Endothelial cell (in vitro differentiated cells): ENCODE results near the gene MACF1. TPM values are rescaled to one million over a fixed set of nuclear protein-coding genes. Genes with fewer than 3 reads are reported as not detected.

Experiments
- DNase-seq: peaks from one replicate; pipeline ENCODE4 v3.0.0; 2021; ENCODE audit warnings: low spot score
- H3K27ac Mint-ChIP-seq: one replicate; pipeline ENCODE4 v1.8.0; 2021; ENCODE audit warnings: mixed read lengths, inconsistent platforms; ENCODE audit not compliant: unreplicated experiment
- H3K27me3 Mint-ChIP-seq: one replicate; pipeline ENCODE4 v1.8.0; 2021; ENCODE audit warnings: mild to moderate bottlenecking, moderate library complexity, mixed read lengths, inconsistent platforms; ENCODE audit not compliant: unreplicated experiment
- H3K36me3 Mint-ChIP-seq: one replicate; pipeline ENCODE4 v1.8.0; 2021; ENCODE audit warnings: mild to moderate bottlenecking, low read depth, mixed read lengths, inconsistent platforms; ENCODE audit not compliant: unreplicated experiment
- H3K4me1 Mint-ChIP-seq: one replicate; pipeline ENCODE4 v1.8.0; 2021; ENCODE audit warnings: mild to moderate bottlenecking, mixed read lengths, inconsistent platforms; ENCODE audit not compliant: unreplicated experiment
- H3K4me3 Mint-ChIP-seq: one replicate; pipeline ENCODE4 v1.8.0; 2021; ENCODE audit warnings: mild to moderate bottlenecking, mixed read lengths, inconsistent platforms; ENCODE audit not compliant: unreplicated experiment
- H3K9me3 Mint-ChIP-seq: one replicate; pipeline ENCODE4 v1.8.0; 2021; ENCODE audit warnings: mixed read lengths, inconsistent platforms; ENCODE audit not compliant: unreplicated experiment
- total RNA-seq: library from RNA; stranded (reverse); fragmentation: NEBNext Ultra II Directional; extraction: Animal tissue kit (Norgen Biotek cat#: 25700); gene quantifications from one replicate; pipeline ENCODE4 v1.2.1, GENCODE V29; 2021; ENCODE audit not compliant: unreplicated experiment
- TF ChIP-seq, protein P1 (sequence below): fragments of 200-600 bp; sonication (generic); IDR thresholded peaks from one replicate; pipeline ENCODE4 v1.5.0; 2021; ENCODE audit warnings: antibody characterized with exemption; ENCODE audit not compliant: unreplicated experiment

The MACF1 gene
- total RNA-seq, 1 donor from 2014 or later: 511 TPM

DNA sequence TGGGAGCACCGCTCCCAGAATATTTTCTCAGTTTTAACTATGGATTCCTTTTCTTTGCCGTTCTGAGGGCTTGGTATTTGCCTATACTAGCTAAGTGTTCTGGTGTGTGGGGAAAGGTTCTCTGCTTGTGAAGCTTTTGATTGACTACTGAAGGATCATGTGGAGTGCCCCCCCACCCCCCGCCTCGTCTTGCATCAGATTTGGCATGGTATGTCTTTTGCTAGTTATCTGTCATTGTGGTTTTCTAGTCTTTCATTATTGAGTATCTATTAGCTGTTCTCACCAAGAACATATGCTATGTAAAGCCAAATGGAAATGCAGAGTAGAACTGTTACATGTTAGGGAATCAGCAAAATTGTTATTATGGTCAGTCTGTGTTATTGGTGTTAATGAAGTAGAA, 58.3 kb downstream of the MACF1 start:
- Mint-ChIP-seq H3K27ac (peak overlapping the region; percentile 32), H3K9me3 (no peaks in the 10 kb centered on the region), H3K27me3 (peaks cover 2% of the 10 kb centered on the region), H3K36me3 (peaks cover 4% of the 10 kb centered on the region), H3K4me1 (peaks cover 8% of the 10 kb centered on the region), H3K4me3 (no peak overlapping the region)
- DNase-seq: no peak
- TF ChIP-seq, protein P1, sequence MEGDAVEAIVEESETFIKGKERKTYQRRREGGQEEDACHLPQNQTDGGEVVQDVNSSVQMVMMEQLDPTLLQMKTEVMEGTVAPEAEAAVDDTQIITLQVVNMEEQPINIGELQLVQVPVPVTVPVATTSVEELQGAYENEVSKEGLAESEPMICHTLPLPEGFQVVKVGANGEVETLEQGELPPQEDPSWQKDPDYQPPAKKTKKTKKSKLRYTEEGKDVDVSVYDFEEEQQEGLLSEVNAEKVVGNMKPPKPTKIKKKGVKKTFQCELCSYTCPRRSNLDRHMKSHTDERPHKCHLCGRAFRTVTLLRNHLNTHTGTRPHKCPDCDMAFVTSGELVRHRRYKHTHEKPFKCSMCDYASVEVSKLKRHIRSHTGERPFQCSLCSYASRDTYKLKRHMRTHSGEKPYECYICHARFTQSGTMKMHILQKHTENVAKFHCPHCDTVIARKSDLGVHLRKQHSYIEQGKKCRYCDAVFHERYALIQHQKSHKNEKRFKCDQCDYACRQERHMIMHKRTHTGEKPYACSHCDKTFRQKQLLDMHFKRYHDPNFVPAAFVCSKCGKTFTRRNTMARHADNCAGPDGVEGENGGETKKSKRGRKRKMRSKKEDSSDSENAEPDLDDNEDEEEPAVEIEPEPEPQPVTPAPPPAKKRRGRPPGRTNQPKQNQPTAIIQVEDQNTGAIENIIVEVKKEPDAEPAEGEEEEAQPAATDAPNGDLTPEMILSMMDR: no peak

DNA sequence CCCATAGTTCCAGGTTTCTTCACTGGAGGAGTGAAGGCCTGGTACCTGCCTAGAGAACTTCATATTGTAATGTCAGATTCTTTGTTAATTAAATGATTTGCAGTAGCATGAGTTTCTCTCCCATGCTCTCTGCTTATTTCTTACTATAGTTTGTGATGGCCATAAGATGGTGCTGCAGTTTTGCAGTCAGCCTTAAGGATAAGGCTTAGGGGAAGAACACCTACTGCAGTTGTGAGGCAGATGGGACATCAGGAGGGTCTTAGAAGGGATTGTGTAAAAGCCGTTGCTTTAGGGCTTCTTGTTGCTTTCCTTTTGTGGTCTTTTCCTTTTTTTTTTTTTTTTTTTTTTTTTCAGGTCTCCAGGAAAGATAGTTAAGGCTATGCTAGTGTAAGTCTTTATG, 61.8 kb downstream of the MACF1 start:
- peaks cover 35% of the 10 kb centered on the region for H3K4me1 Mint-ChIP-seq
- H3K4me3 Mint-ChIP-seq: no peak overlapping the region
- H3K27me3 Mint-ChIP-seq: peaks cover 7% of the 10 kb centered on the region
- peaks cover 11% of the 10 kb centered on the region for H3K36me3 Mint-ChIP-seq
- H3K27ac Mint-ChIP-seq: peak overlapping the region; percentile 48
- no peaks in the 10 kb centered on the region for H3K9me3 Mint-ChIP-seq
- TF ChIP-seq, protein P1: no peak
- DNase-seq: no peak

DNA sequence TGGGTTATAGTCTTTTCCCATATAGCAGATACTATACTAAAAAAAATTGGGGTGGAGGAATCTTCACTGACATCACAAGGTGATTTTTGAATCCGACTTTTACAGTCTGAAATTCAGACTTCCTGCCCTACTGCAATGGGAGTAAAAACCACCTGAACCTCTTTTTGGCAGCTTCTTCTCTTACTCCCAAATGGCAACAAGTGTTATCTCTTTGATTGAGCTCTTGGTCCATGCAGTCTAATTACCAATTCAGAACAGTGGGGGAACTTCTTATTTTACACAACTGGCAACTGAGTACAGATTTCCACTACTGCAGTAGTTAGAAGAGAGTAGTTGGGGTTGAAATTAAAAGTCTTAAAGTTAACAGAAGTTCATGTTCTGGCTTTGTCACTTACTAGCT, 62.3 kb downstream of the MACF1 start:
- TF ChIP-seq, protein P1: no peak
- Mint-ChIP-seq H3K27me3 (peaks cover 7% of the 10 kb centered on the region), H3K4me3 (no peak overlapping the region), H3K36me3 (peaks cover 11% of the 10 kb centered on the region), H3K4me1 (peaks cover 35% of the 10 kb centered on the region), H3K9me3 (no peaks in the 10 kb centered on the region), H3K27ac (peak overlapping the region; percentile 34)
- no peak for DNase-seq

DNA sequence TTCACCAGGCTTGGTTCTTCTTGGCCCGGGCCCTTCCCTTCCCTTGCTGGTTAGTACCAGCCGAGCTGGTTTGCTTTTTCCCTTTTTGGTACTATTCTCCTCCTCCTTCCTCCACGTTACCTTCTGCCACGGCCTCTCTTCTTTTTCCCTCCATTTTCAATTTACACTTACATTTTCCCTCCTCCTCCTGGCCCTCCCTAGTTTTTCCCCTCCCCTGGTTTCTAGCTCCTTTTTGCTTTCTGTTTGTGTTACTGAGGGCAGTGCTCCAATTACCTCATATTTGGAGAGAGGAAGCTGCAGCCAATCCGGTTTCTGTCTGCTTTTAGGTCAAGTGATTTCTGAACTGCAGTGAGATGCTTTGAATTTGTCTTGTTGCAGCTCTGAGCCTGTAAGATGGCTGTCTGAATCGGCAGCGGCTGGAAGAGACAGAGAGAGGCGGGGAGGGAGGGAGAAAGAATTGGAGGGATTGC, 63.7 kb downstream of the MACF1 start:
- Mint-ChIP-seq H3K27me3 (peaks cover 8% of the 10 kb centered on the region), H3K27ac (peak overlapping the region; percentile 84), H3K4me3 (peak overlapping the region; percentile 80), H3K4me1 (peaks cover 42% of the 10 kb centered on the region), H3K36me3 (peaks cover 11% of the 10 kb centered on the region), H3K9me3 (no peaks in the 10 kb centered on the region)
- TF ChIP-seq, protein P1: no peak
- peak; percentile 18 for DNase-seq

DNA sequence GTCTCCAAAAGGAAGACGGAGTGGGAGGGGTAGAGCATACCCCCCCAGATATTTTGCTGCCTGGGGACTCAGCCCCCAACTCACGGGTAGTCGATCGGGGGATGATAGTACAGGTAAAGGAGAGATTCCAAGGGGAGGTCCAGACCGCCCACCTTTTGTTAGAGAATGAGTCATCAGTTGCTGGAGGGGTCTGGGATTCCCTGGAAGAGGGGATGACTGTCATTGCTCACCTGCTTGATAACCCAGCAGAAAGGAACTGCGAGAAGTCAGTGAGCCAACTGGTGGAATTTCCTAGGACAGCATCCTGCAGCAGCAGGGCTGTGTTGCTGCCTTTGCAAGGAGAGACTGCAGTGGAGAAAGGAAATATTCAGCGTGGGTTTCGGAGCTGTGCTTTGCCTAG, 64.4 kb downstream of the MACF1 start:
- H3K27me3 Mint-ChIP-seq: peaks cover 6% of the 10 kb centered on the region
- H3K4me3 Mint-ChIP-seq: peak overlapping the region; percentile 80
- peak overlapping the region; percentile 84 for H3K27ac Mint-ChIP-seq
- H3K36me3 Mint-ChIP-seq: peaks cover 11% of the 10 kb centered on the region
- no peaks in the 10 kb centered on the region for H3K9me3 Mint-ChIP-seq
- DNase-seq: peak; percentile 22
- TF ChIP-seq, protein P1: no peak
- peaks cover 42% of the 10 kb centered on the region for H3K4me1 Mint-ChIP-seq
